WTC11 (cell line): ENCODE results near the gene RPL37A. TPM values are rescaled to one million over a fixed set of nuclear protein-coding genes. Genes with fewer than 3 reads are reported as not detected.

Experiments used
- CTCF ChIP-seq: fragments of 200-600 bp; IDR thresholded peaks from 2 replicates; pipeline ENCODE4 v1.8.0; 2022; ENCODE audit warnings: antibody characterized with exemption
- ELF4 ChIP-seq: sonication (generic); formaldehyde crosslinking; IDR thresholded peaks from 2 replicates; pipeline ENCODE4 v1.8.1; 2022; ENCODE audit warnings: low read depth, mild to moderate bottlenecking, moderate library complexity, missing genetic modification reagents
- ETV6 ChIP-seq: sonication (generic); formaldehyde crosslinking; IDR thresholded peaks from 2 replicates; pipeline ENCODE4 v1.8.1; 2022; ENCODE audit warnings: mild to moderate bottlenecking, missing genetic modification reagents
- GABPB1 ChIP-seq: sonication (generic); formaldehyde crosslinking; IDR thresholded peaks from 2 replicates; pipeline ENCODE4 v1.8.1; 2023; ENCODE audit warnings: mild to moderate bottlenecking, missing genetic modification reagents
- GTF2I ChIP-seq: fragments of 250-450 bp; sonication (Bioruptor Pico); conservative IDR thresholded peaks from 2 replicates; pipeline ENCODE4 v1.4.0; 2021; ENCODE audit warnings: mild to moderate bottlenecking
- HMGA2 ChIP-seq: fragments of 250-450 bp; sonication (Bioruptor Pico); IDR thresholded peaks from 2 replicates; pipeline ENCODE4 v1.4.0; 2021; ENCODE audit warnings: mild to moderate bottlenecking, moderate library complexity
- IRF2 ChIP-seq: sonication (generic); formaldehyde crosslinking; IDR thresholded peaks from 2 replicates; pipeline ENCODE4 v1.8.0; 2022; ENCODE audit warnings: low read depth, missing genetic modification reagents, borderline replicate concordance
- NR2C2 ChIP-seq: sonication (generic); formaldehyde crosslinking; IDR thresholded peaks from 2 replicates; pipeline ENCODE4 v1.8.0; 2022; ENCODE audit warnings: mild to moderate bottlenecking, missing genetic modification reagents
- PRRX2 ChIP-seq: fragments of 250-450 bp; sonication (Bioruptor Pico); IDR thresholded peaks from 2 replicates; pipeline ENCODE4 v1.8.0; 2021; ENCODE audit warnings: mild to moderate bottlenecking
- RELA ChIP-seq: sonication (generic); formaldehyde crosslinking; IDR thresholded peaks from 2 replicates; pipeline ENCODE4 v1.8.1; 2022; ENCODE audit warnings: missing genetic modification reagents, mild to moderate bottlenecking, borderline replicate concordance
- SMAD3 ChIP-seq: sonication (generic); formaldehyde crosslinking; IDR thresholded peaks from 2 replicates; pipeline ENCODE4 v1.8.0; 2022; ENCODE audit warnings: missing genetic modification reagents, mild to moderate bottlenecking, borderline replicate concordance
- SMAD4 ChIP-seq: sonication (generic); formaldehyde crosslinking; IDR thresholded peaks from 2 replicates; pipeline ENCODE4 v1.8.0; 2022; ENCODE audit warnings: mild to moderate bottlenecking, missing genetic modification reagents
- SOX15 ChIP-seq: fragments of 250-450 bp; sonication (Bioruptor Pico); IDR thresholded peaks from 2 replicates; pipeline ENCODE4 v1.9.0; 2021; ENCODE audit warnings: mild to moderate bottlenecking
- TCF7 ChIP-seq: sonication (generic); formaldehyde crosslinking; IDR thresholded peaks from 2 replicates; pipeline ENCODE4 v1.8.0; 2022; ENCODE audit warnings: mild to moderate bottlenecking, low read depth, missing genetic modification reagents, moderate library complexity
- ZBTB21 ChIP-seq: sonication (generic); formaldehyde crosslinking; IDR thresholded peaks from 2 replicates; pipeline ENCODE4 v1.8.1; 2023; ENCODE audit warnings: mild to moderate bottlenecking, missing genetic modification reagents, borderline replicate concordance
- ZNF423 ChIP-seq: fragments of 250-450 bp; sonication (Bioruptor Pico); IDR thresholded peaks from 2 replicates; pipeline ENCODE4 v2.1.2; 2022; ENCODE audit warnings: mild to moderate bottlenecking, moderate library complexity
- total RNA-seq: library from RNA; stranded (reverse); gene quantifications from 3 replicates; pipeline ENCODE4 v1.2.3, GENCODE V29; 2021
- TF ChIP-seq, protein P1 (sequence below): fragments of 250-450 bp; sonication (Bioruptor Pico); IDR thresholded peaks from 2 replicates; pipeline ENCODE4 v1.9.0; 2021; ENCODE audit warnings: mild to moderate bottlenecking
- TF ChIP-seq, protein P2 (sequence below): sonication (generic); formaldehyde crosslinking; conservative IDR thresholded peaks from 2 replicates; pipeline ENCODE4 v1.8.1; 2022; ENCODE audit warnings: mild to moderate bottlenecking, missing genetic modification reagents
- TF ChIP-seq, protein P3 (sequence below): sonication (generic); formaldehyde crosslinking; IDR thresholded peaks from 2 replicates; pipeline ENCODE4 v1.8.1; 2023; ENCODE audit warnings: mild to moderate bottlenecking, missing genetic modification reagents, borderline replicate concordance
- TF ChIP-seq, protein P4 (sequence below): sonication (generic); formaldehyde crosslinking; IDR thresholded peaks from 2 replicates; pipeline ENCODE4 v1.8.0; 2023; ENCODE audit warnings: mild to moderate bottlenecking, missing genetic modification reagents
- TF ChIP-seq, protein P5 (sequence below): sonication (generic); formaldehyde crosslinking; IDR thresholded peaks from 2 replicates; pipeline ENCODE4 v1.8.1; 2023; ENCODE audit warnings: mild to moderate bottlenecking, moderate library complexity, missing genetic modification reagents
- TF ChIP-seq, protein P6 (sequence below): sonication (generic); formaldehyde crosslinking; IDR thresholded peaks from 2 replicates; pipeline ENCODE4 v1.8.1; 2022; ENCODE audit warnings: mild to moderate bottlenecking, missing genetic modification reagents, moderate library complexity, borderline replicate concordance

Gene RPL37A
- total RNA-seq, 1 experiment from 2014 or later: 3,135 TPM

DNA sequence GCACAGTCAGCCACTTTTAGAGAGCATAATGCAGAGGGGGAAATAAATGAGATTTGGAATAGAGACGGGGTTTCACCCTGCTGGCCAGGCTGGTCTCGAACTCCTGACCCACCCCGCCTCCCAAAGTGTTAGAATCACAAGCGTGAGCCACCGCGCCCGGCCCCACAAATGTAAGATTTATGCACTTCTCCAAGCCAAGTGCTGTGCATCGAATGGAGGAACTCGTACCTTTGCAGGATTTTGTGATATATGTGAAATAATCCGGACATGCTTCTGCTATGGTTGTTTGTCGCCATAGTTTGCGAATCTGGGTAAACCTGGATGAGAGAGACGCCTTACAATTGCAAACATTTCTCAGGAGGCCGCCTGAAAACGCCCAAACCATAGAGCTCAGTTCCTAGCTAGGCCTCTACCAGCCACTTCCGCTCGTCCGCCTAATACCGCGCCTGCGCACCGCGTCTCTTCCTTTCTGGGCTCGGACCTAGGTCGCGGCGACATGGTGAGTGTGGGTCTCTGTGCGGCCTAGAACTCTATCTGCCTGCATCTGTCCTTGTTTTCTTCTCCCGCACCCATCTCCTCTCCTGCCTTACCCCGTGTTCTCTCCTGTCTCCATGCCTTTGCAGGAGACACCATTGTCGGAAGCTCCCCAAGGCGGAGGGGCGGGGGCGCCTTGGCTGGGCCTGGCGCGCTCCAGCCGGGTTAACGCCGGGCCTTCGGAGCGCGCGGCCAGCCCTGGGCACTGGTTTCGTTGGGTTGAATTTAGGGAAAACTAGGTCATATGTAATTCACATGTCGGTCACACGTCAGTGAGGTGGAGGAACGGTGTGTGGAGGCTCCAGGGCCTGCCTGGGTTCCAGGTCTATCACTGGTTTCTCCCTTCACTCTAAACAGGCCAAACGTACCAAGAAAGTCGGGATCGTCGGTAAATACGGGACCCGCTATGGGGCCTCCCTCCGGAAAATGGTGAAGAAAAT is at the start of gene RPL37A (continued):
- TF ChIP-seq, protein P1, sequence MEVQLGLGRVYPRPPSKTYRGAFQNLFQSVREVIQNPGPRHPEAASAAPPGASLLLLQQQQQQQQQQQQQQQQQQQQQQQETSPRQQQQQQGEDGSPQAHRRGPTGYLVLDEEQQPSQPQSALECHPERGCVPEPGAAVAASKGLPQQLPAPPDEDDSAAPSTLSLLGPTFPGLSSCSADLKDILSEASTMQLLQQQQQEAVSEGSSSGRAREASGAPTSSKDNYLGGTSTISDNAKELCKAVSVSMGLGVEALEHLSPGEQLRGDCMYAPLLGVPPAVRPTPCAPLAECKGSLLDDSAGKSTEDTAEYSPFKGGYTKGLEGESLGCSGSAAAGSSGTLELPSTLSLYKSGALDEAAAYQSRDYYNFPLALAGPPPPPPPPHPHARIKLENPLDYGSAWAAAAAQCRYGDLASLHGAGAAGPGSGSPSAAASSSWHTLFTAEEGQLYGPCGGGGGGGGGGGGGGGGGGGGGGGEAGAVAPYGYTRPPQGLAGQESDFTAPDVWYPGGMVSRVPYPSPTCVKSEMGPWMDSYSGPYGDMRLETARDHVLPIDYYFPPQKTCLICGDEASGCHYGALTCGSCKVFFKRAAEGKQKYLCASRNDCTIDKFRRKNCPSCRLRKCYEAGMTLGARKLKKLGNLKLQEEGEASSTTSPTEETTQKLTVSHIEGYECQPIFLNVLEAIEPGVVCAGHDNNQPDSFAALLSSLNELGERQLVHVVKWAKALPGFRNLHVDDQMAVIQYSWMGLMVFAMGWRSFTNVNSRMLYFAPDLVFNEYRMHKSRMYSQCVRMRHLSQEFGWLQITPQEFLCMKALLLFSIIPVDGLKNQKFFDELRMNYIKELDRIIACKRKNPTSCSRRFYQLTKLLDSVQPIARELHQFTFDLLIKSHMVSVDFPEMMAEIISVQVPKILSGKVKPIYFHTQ: 0 out of 2 replicates have a peak, but pooled peaks have one; percentile 32
- TF ChIP-seq, protein P2, sequence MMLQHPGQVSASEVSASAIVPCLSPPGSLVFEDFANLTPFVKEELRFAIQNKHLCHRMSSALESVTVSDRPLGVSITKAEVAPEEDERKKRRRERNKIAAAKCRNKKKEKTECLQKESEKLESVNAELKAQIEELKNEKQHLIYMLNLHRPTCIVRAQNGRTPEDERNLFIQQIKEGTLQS (CRISPR knock-in tag): no peak
- TF ChIP-seq, protein P3, sequence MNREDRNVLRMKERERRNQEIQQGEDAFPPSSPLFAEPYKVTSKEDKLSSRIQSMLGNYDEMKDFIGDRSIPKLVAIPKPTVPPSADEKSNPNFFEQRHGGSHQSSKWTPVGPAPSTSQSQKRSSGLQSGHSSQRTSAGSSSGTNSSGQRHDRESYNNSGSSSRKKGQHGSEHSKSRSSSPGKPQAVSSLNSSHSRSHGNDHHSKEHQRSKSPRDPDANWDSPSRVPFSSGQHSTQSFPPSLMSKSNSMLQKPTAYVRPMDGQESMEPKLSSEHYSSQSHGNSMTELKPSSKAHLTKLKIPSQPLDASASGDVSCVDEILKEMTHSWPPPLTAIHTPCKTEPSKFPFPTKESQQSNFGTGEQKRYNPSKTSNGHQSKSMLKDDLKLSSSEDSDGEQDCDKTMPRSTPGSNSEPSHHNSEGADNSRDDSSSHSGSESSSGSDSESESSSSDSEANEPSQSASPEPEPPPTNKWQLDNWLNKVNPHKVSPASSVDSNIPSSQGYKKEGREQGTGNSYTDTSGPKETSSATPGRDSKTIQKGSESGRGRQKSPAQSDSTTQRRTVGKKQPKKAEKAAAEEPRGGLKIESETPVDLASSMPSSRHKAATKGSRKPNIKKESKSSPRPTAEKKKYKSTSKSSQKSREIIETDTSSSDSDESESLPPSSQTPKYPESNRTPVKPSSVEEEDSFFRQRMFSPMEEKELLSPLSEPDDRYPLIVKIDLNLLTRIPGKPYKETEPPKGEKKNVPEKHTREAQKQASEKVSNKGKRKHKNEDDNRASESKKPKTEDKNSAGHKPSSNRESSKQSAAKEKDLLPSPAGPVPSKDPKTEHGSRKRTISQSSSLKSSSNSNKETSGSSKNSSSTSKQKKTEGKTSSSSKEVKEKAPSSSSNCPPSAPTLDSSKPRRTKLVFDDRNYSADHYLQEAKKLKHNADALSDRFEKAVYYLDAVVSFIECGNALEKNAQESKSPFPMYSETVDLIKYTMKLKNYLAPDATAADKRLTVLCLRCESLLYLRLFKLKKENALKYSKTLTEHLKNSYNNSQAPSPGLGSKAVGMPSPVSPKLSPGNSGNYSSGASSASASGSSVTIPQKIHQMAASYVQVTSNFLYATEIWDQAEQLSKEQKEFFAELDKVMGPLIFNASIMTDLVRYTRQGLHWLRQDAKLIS (CRISPR knock-in tag): peak; percentile 60
- TF ChIP-seq HMGA2 (CRISPR knock-in tag) (no peak), GABPB1 (CRISPR knock-in tag) (peak; percentile 67), IRF2 (CRISPR knock-in tag) (no peak), SMAD4 (CRISPR knock-in tag) (no peak), GTF2I (CRISPR knock-in tag) (no peak), ELF4 (CRISPR knock-in tag) (no peak), SMAD3 (CRISPR knock-in tag) (peak; percentile 87; the same call in 1 of the 2 replicates), CTCF (no peak), ZBTB21 (CRISPR knock-in tag) (peak; percentile 59; the same call in 1 of the 2 replicates), TCF7 (CRISPR knock-in tag) (peak; percentile 27; the same call in 1 of the 2 replicates), PRRX2 (CRISPR knock-in tag) (no peak), RELA (no peak), ETV6 (CRISPR knock-in tag) (peak; percentile 94), NR2C2 (CRISPR knock-in tag) (no peak), ZNF423 (no peak), SOX15 (no peak)
- TF ChIP-seq, protein P4, sequence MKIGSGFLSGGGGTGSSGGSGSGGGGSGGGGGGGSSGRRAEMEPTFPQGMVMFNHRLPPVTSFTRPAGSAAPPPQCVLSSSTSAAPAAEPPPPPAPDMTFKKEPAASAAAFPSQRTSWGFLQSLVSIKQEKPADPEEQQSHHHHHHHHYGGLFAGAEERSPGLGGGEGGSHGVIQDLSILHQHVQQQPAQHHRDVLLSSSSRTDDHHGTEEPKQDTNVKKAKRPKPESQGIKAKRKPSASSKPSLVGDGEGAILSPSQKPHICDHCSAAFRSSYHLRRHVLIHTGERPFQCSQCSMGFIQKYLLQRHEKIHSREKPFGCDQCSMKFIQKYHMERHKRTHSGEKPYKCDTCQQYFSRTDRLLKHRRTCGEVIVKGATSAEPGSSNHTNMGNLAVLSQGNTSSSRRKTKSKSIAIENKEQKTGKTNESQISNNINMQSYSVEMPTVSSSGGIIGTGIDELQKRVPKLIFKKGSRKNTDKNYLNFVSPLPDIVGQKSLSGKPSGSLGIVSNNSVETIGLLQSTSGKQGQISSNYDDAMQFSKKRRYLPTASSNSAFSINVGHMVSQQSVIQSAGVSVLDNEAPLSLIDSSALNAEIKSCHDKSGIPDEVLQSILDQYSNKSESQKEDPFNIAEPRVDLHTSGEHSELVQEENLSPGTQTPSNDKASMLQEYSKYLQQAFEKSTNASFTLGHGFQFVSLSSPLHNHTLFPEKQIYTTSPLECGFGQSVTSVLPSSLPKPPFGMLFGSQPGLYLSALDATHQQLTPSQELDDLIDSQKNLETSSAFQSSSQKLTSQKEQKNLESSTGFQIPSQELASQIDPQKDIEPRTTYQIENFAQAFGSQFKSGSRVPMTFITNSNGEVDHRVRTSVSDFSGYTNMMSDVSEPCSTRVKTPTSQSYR (CRISPR knock-in tag): peak; percentile 44; the same call in 1 of the 2 replicates
- TF ChIP-seq, protein P5, sequence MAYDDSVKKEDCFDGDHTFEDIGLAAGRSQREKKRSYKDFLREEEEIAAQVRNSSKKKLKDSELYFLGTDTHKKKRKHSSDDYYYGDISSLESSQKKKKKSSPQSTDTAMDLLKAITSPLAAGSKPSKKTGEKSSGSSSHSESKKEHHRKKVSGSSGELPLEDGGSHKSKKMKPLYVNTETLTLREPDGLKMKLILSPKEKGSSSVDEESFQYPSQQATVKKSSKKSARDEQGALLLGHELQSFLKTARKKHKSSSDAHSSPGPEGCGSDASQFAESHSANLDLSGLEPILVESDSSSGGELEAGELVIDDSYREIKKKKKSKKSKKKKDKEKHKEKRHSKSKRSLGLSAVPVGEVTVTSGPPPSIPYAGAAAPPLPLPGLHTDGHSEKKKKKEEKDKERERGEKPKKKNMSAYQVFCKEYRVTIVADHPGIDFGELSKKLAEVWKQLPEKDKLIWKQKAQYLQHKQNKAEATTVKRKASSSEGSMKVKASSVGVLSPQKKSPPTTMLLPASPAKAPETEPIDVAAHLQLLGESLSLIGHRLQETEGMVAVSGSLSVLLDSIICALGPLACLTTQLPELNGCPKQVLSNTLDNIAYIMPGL (CRISPR knock-in tag): peak; percentile 80
- TF ChIP-seq, protein P6, sequence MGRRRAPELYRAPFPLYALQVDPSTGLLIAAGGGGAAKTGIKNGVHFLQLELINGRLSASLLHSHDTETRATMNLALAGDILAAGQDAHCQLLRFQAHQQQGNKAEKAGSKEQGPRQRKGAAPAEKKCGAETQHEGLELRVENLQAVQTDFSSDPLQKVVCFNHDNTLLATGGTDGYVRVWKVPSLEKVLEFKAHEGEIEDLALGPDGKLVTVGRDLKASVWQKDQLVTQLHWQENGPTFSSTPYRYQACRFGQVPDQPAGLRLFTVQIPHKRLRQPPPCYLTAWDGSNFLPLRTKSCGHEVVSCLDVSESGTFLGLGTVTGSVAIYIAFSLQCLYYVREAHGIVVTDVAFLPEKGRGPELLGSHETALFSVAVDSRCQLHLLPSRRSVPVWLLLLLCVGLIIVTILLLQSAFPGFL (CRISPR knock-in tag): no peak
